ENCODE results near the gene ARID3C.

Gene ARID3C

GRCh38 chr9:34589636-34590380, 39.1 kb downstream of the ARID3C start, which contains the start of gene CNTFR:
TSS of gene CNTFR (minus strand) at chr9:34589724. CDS start at chr9:34568981, 20,743 bp downstream.
- no peak within 1 kb of the TSS for H3K4me3 ChIP-seq (replicated peaks; ENCODE audit: low read depth, low read length)
- TF ChIP-seq CTCF (IDR thresholded peaks at IDR 0.05; ENCODE audit: low read depth, low read length, missing control alignments), result no peak
- no peak for DNase-seq (ENCODE audit: extremely low read depth, low read depth)

- DNase-seq (ENCODE audit: extremely low read depth, low read depth), result no peak
- no peak overlapping the region for H3K4me3 ChIP-seq (replicated peaks; ENCODE audit: low read depth, low read length)
- no peak for TF ChIP-seq CTCF (IDR thresholded peaks at IDR 0.05; ENCODE audit: low read depth, low read length, missing control alignments)
Measured at GRCh38 chr9:34588671-34589635, 39.9 kb downstream of the ARID3C start.

- no peak for DNase-seq (ENCODE audit: extremely low read depth, low read depth)
- no peak for TF ChIP-seq CTCF (IDR thresholded peaks at IDR 0.05; ENCODE audit: low read depth, low read length, missing control alignments)
- no peak overlapping the region for H3K4me3 ChIP-seq (replicated peaks; ENCODE audit: low read depth, low read length)
Measured at GRCh38 chr9:34587271-34587670, 41.6 kb downstream of the ARID3C start.

- DNase-seq (ENCODE audit: extremely low read depth, low read depth), result no peak
- H3K4me3 ChIP-seq (replicated peaks; ENCODE audit: low read depth, low read length), result no peak overlapping the region
- TF ChIP-seq CTCF (IDR thresholded peaks at IDR 0.05; ENCODE audit: low read depth, low read length, missing control alignments), result no peak
Measured at GRCh38 chr9:34585946-34586669, 42.8 kb downstream of the ARID3C start.

GRCh38 chr9:34584970-34585369, 43.9 kb downstream of the ARID3C start:
- no peak for DNase-seq (ENCODE audit: extremely low read depth, low read depth)
- no peak overlapping the region for H3K4me3 ChIP-seq (replicated peaks; ENCODE audit: low read depth, low read length)
- TF ChIP-seq CTCF (IDR thresholded peaks at IDR 0.05; ENCODE audit: low read depth, low read length, missing control alignments), result no peak

GRCh38 chr9:34582787-34583186, 46.1 kb downstream of the ARID3C start:
- no peak for DNase-seq (ENCODE audit: extremely low read depth, low read depth)
- TF ChIP-seq CTCF (IDR thresholded peaks at IDR 0.05; ENCODE audit: low read depth, low read length, missing control alignments), result no peak
- H3K4me3 ChIP-seq (replicated peaks; ENCODE audit: low read depth, low read length), result no peak overlapping the region

Measured in HFF-Myc (cell line).